Measurements from ENCODE around the gene SLF2.
A peak's percentile ranks its signal among the peaks of the same experiment; 100 is the strongest.

SLF2 gene

DNA sequence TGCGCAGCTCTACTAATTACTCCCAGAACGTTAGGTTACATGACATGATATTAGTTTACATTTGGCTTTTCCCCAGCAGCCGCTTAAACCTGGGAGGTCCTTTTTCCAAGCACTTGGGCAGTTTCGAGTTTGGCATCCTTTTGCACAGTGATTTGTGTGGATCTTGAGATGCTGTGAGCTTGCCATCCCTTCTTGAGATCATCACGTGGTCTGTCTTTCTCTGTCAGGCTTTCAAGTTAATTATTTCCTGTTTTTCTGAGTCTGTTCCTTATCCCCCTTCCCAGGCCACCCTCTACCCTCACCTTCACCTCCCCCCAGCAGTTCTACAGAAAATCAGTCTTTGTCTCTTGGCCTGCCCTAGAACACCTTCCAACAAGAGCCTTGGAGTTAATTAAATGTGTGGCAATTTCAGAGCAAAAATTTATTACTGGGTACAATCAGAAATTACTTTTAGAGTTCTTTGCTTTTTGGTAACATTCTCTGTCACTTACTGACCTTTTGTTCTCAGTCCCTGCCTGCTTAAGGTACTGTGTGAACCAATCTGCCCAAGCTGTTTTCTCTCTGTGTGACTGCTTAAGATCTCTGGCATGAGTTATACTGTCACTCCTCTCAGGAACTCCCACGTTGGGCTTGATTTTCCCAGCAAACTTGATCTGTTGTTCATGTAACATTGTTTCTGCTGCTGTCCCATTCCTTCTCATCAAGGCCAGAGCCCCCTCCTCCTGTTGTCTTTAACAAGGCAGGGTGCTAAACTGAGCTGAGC is 3.1 kb upstream of the SLF2 start:
- Histone ChIP-seq H3K4me2 (ENCODE audit: low read length) (peak overlapping the region; percentile 16), H4K91ac (ENCODE audit: low read depth, low read length) (no peak overlapping the region), H3K27ac (ENCODE audit: low read depth, low read length) (no peak overlapping the region), H3K4me1 (ENCODE audit: control insufficient read depth in 1 of 2, insufficient read depth in 2 of 2, low read length in 2 of 2) (peaks cover 0 to 6% of the 10 kb centered on the region in 2 experiments), H3K79me1 (ENCODE audit: low read length) (peaks cover 7% of the 10 kb centered on the region), H3K14ac (ENCODE audit: low read length) (no peak overlapping the region), H3K27me3 (ENCODE audit: insufficient read depth, low read length) (no peaks in the 10 kb centered on the region), H3K23ac (ENCODE audit: low read length) (no peak overlapping the region), H4K12ac (ENCODE audit: low read depth, low read length) (no peak overlapping the region), H4K8ac (ENCODE audit: low read depth, low read length) (no peak overlapping the region), H2BK120ac (ENCODE audit: insufficient read depth, low read length, poor library complexity) (no peak overlapping the region), H3K18ac (ENCODE audit: low read length) (no peak overlapping the region), H3K9me3 (ENCODE audit: insufficient read depth, low read depth, low read length) (no peaks in the 10 kb centered on the region), H3K4me3 (ENCODE audit: low read depth, low read length) (no peak overlapping the region), H2AK5ac (ENCODE audit: low read length) (no peak overlapping the region), H3K9ac (ENCODE audit: low read length) (peak overlapping the region; percentile 6), H2BK12ac (ENCODE audit: low read length) (no peak overlapping the region), H2AFZ (ENCODE audit: insufficient read depth, low read length, poor library complexity) (no peak overlapping the region), H3K4ac (ENCODE audit: low read depth, low read length) (no peak overlapping the region), H2BK5ac (ENCODE audit: low read depth, low read length, poor library complexity) (no peak overlapping the region), H3K79me2 (ENCODE audit: control insufficient read depth, insufficient read depth, low read length, poor library complexity) (peaks cover 5% of the 10 kb centered on the region), H3K36me3 (ENCODE audit: control insufficient read depth in 1 of 2, insufficient read depth in 2 of 2, low read length in 2 of 2) (no peaks in the 10 kb centered on the region)
- WGBS (ENCODE audit: extremely low coverage, insufficient coverage, insufficient read length) = no CpG with 5 or more reads among the region's 6 CpGs
- no peak for DNase-seq

DNA sequence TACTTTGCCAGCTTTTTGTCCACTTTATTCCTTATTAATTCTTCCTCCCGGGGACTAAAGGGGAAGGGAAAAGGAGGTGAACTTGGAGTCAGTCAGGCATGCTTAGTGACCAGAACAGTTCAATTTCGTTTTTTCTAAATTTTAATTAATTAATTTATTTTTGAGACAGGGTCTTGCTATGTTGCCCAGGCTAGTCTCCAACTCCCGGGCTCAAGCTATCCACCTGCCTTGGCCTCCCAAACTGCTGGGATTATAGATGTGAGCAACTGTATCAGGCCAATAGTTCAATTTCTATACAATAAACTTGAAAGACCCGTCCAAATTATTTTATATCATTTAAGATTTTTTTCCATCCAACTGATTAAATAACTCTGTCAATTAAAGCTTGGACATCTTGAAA is 1.3 kb upstream of the SLF2 start:
- Histone ChIP-seq H4K12ac (ENCODE audit: low read depth, low read length) (no peak overlapping the region), H3K27ac (ENCODE audit: low read depth, low read length) (no peak overlapping the region), H3K4me3 (ENCODE audit: low read depth, low read length) (no peak overlapping the region), H3K4me2 (ENCODE audit: low read length) (no peak overlapping the region), H3K36me3 (ENCODE audit: control insufficient read depth in 1 of 2, insufficient read depth in 2 of 2, low read length in 2 of 2) (no peaks in the 10 kb centered on the region), H3K4me1 (ENCODE audit: control insufficient read depth in 1 of 2, insufficient read depth in 2 of 2, low read length in 2 of 2) (peaks cover 0 to 6% of the 10 kb centered on the region in 2 experiments), H3K79me1 (ENCODE audit: low read length) (peaks cover 7% of the 10 kb centered on the region), H2BK12ac (ENCODE audit: low read length) (no peak overlapping the region), H2BK5ac (ENCODE audit: low read depth, low read length, poor library complexity) (no peak overlapping the region), H3K9ac (ENCODE audit: low read length) (no peak overlapping the region), H3K23ac (ENCODE audit: low read length) (no peak overlapping the region), H2BK120ac (ENCODE audit: insufficient read depth, low read length, poor library complexity) (no peak overlapping the region), H3K9me3 (ENCODE audit: insufficient read depth, low read depth, low read length) (no peaks in the 10 kb centered on the region), H2AFZ (ENCODE audit: insufficient read depth, low read length, poor library complexity) (no peak overlapping the region), H3K27me3 (ENCODE audit: insufficient read depth, low read length) (no peaks in the 10 kb centered on the region), H2AK5ac (ENCODE audit: low read length) (no peak overlapping the region), H3K18ac (ENCODE audit: low read length) (no peak overlapping the region), H4K91ac (ENCODE audit: low read depth, low read length) (no peak overlapping the region), H3K14ac (ENCODE audit: low read length) (no peak overlapping the region), H4K8ac (ENCODE audit: low read depth, low read length) (no peak overlapping the region), H3K4ac (ENCODE audit: low read depth, low read length) (no peak overlapping the region), H3K79me2 (ENCODE audit: control insufficient read depth, insufficient read depth, low read length, poor library complexity) (peaks cover 5% of the 10 kb centered on the region)
- no CpG with 5 or more reads among the region's 4 CpGs for WGBS (ENCODE audit: extremely low coverage, insufficient coverage, insufficient read length)
- DNase-seq = no peak

- Histone ChIP-seq H3K4me2 (ENCODE audit: low read length) (peak overlapping the region; percentile 96), H3K9ac (ENCODE audit: low read length) (peak overlapping the region; percentile 92), H2BK5ac (ENCODE audit: low read depth, low read length, poor library complexity) (no peak overlapping the region), H2BK120ac (ENCODE audit: insufficient read depth, low read length, poor library complexity) (no peak overlapping the region), H4K91ac (ENCODE audit: low read depth, low read length) (peak overlapping the region; percentile 16), H2AK5ac (ENCODE audit: low read length) (no peak overlapping the region), H3K27me3 (ENCODE audit: insufficient read depth, low read length) (no peaks in the 10 kb centered on the region), H3K79me1 (ENCODE audit: low read length) (peaks cover 7% of the 10 kb centered on the region), H3K36me3 (ENCODE audit: control insufficient read depth in 1 of 2, insufficient read depth in 2 of 2, low read length in 2 of 2) (peaks cover 2 to 5% of the 10 kb centered on the region in 2 experiments), H2AFZ (ENCODE audit: insufficient read depth, low read length, poor library complexity) (peak overlapping the region; percentile 73), H3K4ac (ENCODE audit: low read depth, low read length) (peak overlapping the region; percentile 5), H4K12ac (ENCODE audit: low read depth, low read length) (peak overlapping the region; percentile 55), H3K9me3 (ENCODE audit: insufficient read depth, low read depth, low read length) (no peaks in the 10 kb centered on the region), H3K18ac (ENCODE audit: low read length) (peak overlapping the region; percentile 16), H3K14ac (ENCODE audit: low read length) (peak overlapping the region; percentile 64), H3K23ac (ENCODE audit: low read length) (no peak overlapping the region), H3K27ac (ENCODE audit: low read depth, low read length) (no peak overlapping the region), H2BK12ac (ENCODE audit: low read length) (no peak overlapping the region), H3K4me3 (ENCODE audit: low read depth, low read length) (peak overlapping the region; percentile 71), H4K8ac (ENCODE audit: low read depth, low read length) (peak overlapping the region; percentile 58), H3K4me1 (ENCODE audit: control insufficient read depth in 1 of 2, insufficient read depth in 2 of 2, low read length in 2 of 2) (peaks cover 0 to 6% of the 10 kb centered on the region in 2 experiments), H3K79me2 (ENCODE audit: control insufficient read depth, insufficient read depth, low read length, poor library complexity) (peaks cover 5% of the 10 kb centered on the region)
- no CpG with 5 or more reads among the region's 12 CpGs for WGBS (ENCODE audit: extremely low coverage, insufficient coverage, insufficient read length)
- no peak for DNase-seq
Observed at GRCh38 chr10:100912013-100912604, 654 bp upstream of the SLF2 start.

DNA sequence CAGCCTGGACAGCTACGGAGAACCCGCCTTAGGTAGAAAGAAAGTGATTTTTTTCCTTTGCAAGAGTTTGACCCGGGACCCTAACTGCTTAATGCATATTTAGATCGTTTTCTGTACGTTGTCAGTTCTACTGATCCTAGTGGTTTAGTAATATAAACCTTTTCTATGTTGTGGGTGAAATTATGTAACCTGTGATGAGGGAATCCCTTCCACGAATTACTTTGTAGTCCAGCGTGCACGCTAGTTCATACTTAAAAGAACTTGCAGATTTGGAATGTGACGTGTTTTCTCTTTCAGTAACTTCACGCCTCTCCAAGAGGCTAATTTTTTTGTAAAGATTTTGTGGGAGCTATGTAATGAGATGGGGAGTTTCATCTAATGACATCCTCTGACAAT is 705 bp downstream of the SLF2 start:
- Histone ChIP-seq H3K27me3 (ENCODE audit: insufficient read depth, low read length) (no peaks in the 10 kb centered on the region), H3K4me2 (ENCODE audit: low read length) (peak overlapping the region; percentile 62), H3K18ac (ENCODE audit: low read length) (no peak overlapping the region), H4K12ac (ENCODE audit: low read depth, low read length) (no peak overlapping the region), H3K14ac (ENCODE audit: low read length) (no peak overlapping the region), H3K79me1 (ENCODE audit: low read length) (peaks cover 7% of the 10 kb centered on the region), H3K79me2 (ENCODE audit: control insufficient read depth, insufficient read depth, low read length, poor library complexity) (peaks cover 5% of the 10 kb centered on the region), H3K36me3 (ENCODE audit: control insufficient read depth in 1 of 2, insufficient read depth in 2 of 2, low read length in 2 of 2) (peaks cover 8 to 11% of the 10 kb centered on the region in 2 experiments), H2BK120ac (ENCODE audit: insufficient read depth, low read length, poor library complexity) (no peak overlapping the region), H3K27ac (ENCODE audit: low read depth, low read length) (no peak overlapping the region), H2BK5ac (ENCODE audit: low read depth, low read length, poor library complexity) (no peak overlapping the region), H3K9me3 (ENCODE audit: insufficient read depth, low read depth, low read length) (no peaks in the 10 kb centered on the region), H3K4me3 (ENCODE audit: low read depth, low read length) (peak overlapping the region; percentile 96), H3K9ac (ENCODE audit: low read length) (no peak overlapping the region), H2AK5ac (ENCODE audit: low read length) (no peak overlapping the region), H2AFZ (ENCODE audit: insufficient read depth, low read length, poor library complexity) (no peak overlapping the region), H4K91ac (ENCODE audit: low read depth, low read length) (no peak overlapping the region), H2BK12ac (ENCODE audit: low read length) (no peak overlapping the region), H4K8ac (ENCODE audit: low read depth, low read length) (no peak overlapping the region), H3K4ac (ENCODE audit: low read depth, low read length) (no peak overlapping the region), H3K4me1 (ENCODE audit: control insufficient read depth in 1 of 2, insufficient read depth in 2 of 2, low read length in 2 of 2) (peaks cover 0 to 6% of the 10 kb centered on the region in 2 experiments), H3K23ac (ENCODE audit: low read length) (no peak overlapping the region)
- no CpG with 5 or more reads among the region's 10 CpGs for WGBS (ENCODE audit: extremely low coverage, insufficient coverage, insufficient read length)
- peak in 1 of 2 donors; percentile 8 for DNase-seq
